Embryonic facial prominence (tissue), 1 donor: ENCODE data around the gene BAIAP2.
A peak's percentile ranks its signal among the peaks of the same experiment; 100 is the strongest.

Source experiments
- DNase-seq: peaks from one replicate; pipeline ENCODE4 v3.0.0-alpha.2; 2016; ENCODE audit errors: extremely low spot score

BAIAP2 gene

GRCh38 chr17:81090361-81091136, 55.6 kb downstream of the BAIAP2 start:
- DNase-seq, result no peak

DNA sequence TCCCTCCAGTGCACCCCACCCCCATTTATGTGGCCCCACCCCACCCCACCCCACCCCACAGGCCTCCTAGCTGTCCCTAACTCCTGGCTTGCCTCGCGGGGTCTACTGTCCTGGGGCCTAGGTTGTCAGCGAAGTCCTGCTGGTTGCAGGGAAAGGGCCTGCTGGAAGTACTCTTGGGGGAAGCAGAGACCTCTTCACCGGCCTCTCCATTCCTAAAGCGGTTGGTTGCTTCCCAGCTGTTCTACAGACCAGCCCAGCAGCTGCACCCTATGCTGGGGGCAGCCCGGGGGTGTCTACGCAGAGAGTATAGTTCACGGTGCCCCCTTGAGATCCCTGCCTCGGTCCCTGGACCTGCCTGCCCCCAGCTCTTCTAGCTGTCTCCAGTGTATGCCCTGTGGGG, 56.2 kb downstream of the BAIAP2 start:
- no peak for DNase-seq

GRCh38 chr17:81091774-81092517, 57.0 kb downstream of the BAIAP2 start:
- DNase-seq, result no peak

DNA sequence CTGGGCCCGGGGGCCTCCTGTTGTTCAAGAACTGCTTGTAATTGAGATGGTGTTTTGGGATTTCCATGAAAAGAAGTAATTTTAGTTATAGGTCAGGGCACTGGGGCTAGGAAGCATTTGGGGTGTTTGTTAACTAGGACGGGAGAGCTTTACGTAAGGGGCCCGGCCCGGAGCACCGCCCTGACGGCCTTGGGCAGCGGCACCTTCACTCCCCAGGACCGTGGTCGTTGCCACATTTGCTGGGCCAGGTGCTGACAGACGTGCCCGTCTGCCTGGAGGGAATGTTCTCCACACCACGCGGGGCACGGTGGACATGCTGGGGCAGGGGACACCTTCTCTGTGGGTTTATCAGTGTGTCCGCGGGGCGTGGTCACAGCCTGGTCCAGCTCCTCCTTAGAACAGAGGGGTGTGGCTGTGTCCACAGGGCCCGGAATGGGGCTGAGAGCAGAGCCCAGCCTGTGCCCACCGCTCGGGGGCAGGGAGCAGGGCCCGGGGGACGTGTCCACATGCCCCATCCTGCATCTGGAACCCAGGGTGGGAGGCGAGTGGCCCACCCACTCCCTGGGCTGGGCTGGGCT, 57.7 kb downstream of the BAIAP2 start:
- no peak for DNase-seq

DNA sequence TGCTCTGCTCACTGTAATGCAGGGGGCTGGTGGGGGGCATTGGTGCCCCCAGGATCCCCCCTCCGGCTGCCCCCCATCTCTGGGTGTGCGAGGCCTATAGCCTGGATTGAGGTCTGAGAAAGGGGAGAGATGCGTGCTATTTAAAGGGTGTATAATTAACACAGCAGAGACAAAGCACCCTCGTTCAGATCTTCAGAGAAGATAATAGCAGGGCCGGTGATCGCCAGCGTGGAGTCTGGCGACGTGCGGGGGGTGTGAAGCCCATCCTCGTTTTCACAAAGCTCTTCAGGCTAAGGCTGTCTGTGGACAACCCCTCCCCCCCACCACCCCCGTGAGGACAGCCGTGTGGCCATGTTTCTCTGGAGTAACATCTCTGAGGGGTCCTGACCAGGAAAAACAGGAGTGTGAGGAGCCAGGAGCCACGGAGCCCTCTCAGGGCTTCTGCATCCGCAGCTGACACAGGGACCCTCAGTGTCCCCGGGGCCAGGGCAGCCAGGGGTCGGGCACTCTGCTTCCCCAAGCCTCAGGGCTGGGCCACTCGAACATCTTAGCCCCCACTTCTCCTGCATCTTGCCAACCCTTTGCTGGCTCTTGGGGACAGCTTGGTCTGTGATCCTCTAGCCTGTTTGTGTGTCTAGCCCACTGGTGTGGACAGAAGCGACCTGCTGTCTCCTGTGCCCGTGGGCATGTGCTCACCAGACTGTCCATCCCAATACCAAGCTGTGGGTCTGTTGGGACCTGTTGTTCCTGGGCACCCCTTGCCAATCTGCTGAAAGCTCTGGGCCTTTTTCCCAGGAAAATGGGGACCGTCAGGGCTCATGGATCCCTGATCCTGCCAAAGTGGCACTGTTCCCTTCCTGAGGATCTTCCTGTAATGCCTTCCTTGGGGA, 58.9 kb downstream of the BAIAP2 start:
- DNase-seq, result no peak

GRCh38 chr17:81094509-81095382, 59.8 kb downstream of the BAIAP2 start:
- peak; percentile 89 for DNase-seq

DNA sequence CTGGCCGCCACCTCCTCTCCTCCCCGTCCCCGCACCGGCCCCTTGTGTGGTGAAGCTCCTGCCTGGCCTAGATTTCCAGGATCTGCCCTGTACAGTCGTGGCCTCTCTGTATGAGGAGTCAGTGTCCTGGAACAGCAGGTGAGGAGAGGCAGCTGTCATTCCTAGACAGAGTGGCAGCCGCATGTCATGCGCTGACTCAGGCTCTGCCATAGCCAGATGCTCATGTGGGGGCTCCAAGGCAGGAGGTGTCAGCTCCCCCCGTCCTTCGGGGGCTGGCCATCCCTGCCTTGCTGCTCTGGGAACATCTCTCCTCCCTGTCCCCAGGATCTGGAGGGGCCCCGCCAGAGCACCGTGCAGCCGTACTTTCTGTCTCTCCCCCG, 60.4 kb downstream of the BAIAP2 start:
- DNase-seq, result no peak

DNA sequence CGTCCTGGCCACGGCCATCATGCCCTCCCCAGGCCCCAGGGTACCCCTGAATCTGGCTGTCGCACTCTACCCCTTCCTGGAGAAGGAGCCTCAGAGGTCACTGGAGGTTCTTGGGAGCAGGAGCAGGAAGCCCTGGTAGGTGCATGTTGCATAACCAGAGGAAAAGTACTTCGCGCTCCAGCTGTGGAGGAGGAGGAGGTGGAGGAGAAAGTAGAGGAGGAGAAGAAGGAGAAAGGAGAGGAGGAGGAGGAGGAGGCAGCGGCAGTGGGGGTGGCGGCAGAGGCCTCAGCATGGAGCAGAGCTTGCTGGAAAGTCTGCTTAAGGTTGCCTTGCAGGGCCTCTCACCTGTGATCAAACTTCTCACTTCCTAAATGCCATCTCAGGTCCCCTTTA, 61.8 kb downstream of the BAIAP2 start:
- DNase-seq, result no peak

DNA sequence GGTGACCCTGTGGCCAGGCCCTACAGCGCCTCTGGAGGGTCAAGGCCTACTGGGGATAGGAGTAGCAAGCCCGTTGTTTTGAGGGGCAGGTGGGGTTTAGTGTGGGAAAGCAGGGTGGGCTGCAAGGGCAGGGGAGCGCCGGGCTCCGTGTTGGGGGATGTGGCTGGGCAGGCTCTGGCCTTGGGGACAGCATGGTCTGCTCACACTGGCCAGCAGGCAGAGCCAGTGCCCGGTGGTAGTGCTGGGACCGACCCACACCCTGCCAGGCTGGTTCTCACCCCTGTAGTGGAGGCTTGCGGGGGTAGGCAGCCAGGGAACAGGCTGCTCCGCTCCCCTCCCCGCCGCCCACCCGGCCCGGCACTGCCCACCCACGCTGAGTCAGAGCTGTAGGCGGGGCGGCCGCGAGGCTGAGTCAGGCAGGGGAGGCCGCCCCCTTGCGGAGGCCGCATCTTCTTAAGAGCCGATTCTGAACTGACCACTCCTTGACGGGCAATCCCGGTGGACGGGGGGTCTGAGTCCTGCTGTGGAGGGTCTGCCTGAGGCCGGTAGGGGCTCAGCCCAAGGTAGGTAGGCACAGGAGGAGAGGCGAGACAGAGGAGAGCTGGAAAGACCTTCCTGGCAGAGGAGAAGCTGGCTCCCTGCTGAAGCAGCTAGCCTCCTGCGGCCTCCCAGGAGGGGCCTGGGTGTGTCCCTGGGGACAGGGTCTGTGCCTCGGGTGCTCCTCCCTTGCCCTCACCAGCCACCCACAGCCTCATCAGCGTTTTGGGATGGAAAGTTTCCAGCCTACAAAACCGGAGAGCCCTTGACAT, 62.4 kb downstream of the BAIAP2 start:
- DNase-seq, result peak; percentile 53

DNA sequence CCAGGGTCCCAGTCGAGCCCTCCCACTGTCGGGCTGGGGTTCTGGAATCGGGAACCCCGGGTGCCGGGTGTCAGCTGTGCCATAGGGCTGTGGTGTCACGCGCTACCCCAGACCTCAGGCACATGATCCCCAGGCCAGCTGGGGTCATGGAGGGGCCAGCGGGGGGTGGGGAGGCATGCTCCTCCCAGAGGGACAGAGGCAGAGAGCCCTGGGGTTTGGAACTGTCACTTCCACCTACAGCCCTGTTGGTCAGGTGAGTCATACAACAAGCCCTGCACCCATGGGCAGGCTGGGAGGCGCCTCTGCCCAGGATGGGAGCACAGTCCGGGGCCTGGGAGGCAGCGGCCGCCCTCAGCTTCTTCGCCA, 63.0 kb downstream of the BAIAP2 start:
- no peak for DNase-seq

DNA sequence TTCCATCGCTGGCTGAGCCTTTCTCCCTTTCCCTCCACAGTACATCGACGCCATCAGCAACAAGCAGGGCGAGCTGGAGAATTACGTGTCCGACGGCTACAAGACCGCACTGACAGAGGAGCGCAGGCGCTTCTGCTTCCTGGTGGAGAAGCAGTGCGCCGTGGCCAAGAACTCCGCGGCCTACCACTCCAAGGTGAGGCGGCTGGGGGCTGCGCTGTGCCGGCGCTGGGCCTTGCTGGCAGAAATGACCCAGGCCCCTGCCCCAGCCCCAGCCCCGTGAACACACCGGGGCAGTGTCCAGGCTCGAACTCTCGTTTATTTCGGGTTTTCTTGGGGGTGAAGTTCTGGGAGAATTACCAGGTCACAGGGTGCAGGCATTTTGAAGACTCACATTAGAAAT, 64.9 kb downstream of the BAIAP2 start:
- DNase-seq, result no peak

GRCh38 chr17:81100668-81101067, 65.7 kb downstream of the BAIAP2 start:
- DNase-seq, result no peak

DNA sequence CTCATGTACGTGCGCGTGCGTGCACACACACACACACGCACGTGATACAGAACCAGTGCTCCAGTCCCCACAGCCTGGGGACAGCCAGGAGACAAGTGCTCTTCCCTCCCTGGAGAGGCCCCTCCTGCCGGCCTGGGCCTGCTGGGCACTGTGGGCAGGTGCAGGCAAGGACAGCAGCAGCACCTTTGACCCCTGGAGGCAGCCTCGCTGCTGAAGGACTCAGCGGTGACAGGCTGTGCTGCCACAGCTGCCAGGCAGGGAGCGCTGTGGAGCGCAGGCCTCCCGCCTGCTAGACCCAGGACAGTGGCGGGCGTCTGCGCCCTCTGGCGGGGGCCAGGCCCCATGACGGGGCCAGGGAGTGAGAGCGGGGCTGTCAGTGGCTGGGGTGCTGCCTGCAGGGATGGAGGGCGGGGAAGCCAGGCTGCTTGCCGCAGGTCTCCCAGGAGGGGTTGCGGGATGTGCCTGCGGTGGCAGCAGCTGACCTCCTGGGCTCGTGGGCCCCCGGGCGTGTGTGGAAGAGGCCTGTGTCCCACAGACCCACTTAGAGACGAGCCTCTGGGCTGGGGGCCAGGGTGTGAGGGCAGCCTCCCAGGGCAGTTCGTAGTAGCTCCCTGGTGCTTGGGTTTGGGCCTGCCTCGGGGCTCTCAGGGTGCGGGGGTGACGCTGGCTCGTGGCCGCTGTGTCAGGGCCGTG, 66.8 kb downstream of the BAIAP2 start:
- DNase-seq, result peak; percentile 35

DNA sequence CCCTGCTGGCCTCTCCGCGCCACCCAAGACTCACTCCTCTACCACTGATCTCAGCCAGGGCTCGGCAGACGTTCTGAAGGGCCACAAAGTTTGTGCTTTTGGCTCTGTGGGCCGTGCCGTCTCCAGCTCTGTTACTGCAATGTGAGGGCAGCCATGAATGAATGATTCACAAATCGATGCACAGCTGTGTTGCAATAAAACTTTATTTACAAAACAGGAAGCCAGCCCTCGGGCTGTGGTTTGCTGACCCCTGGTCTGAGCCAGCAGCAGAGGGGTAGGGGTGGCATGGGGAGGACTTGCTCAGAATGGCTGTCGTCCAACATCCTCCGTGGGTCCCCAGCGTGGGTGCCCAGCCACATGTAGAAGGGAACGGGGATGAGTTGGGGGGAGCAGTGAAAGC, 67.4 kb downstream of the BAIAP2 start:
- no peak for DNase-seq

- no peak for DNase-seq
These were observed 67.9 kb downstream of the BAIAP2 start for GRCh38 chr17:81102869-81103268.

DNA sequence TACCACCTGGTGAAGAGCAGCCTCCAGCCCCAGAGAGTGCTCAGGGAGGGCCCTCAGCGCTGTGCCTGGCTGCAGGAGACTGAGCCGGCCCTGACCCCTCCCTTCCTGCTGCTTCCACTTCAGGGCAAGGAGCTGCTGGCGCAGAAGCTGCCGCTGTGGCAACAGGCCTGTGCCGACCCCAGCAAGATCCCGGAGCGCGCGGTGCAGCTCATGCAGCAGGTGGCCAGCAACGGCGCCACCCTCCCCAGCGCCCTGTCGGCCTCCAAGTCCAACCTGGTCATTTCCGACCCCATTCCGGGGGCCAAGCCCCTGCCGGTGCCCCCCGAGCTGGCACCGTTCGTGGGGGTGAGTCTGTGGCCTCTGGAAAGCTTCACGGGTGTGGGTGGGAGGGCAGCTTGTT, 68.4 kb downstream of the BAIAP2 start:
- no peak for DNase-seq

DNA sequence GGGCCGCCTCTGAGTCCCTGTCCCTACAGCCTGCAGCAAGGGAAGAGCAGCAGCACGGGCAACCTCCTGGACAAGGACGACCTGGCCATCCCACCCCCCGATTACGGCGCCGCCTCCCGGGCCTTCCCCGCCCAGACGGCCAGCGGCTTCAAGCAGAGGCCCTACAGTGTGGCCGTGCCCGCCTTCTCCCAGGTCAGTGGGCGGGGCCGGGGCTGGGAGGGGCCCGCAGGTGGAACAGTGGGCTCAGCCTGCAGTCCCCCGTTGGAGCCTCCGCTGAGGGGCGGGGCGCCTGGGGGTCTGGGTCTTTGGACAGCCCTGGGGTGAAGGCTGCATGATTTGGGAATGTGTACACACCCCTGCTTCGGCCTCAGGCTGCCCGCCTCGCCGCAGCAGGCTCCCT, 71.8 kb downstream of the BAIAP2 start:
- DNase-seq, result no peak

GRCh38 chr17:81108220-81108619, 73.3 kb downstream of the BAIAP2 start:
- no peak for DNase-seq

- DNase-seq, result no peak
These were observed 75.0 kb downstream of the BAIAP2 start for GRCh38 chr17:81109957-81110356.
